GM18951 (cell line): ENCODE results near the gene PTPRE.

ENCODE experiments used
- POLR2A ChIP-seq: IDR thresholded peaks from 4 replicates; pipeline ENCODE4 v1.6.1; 2011; ENCODE audit warnings: mild to moderate bottlenecking; ENCODE audit not compliant: insufficient read length, insufficient read depth; ENCODE audit errors: extremely low read depth
- in situ Hi-C: fragments of 300-500 bp; cut with MboI; formaldehyde crosslinking; loops from one replicate; pipeline ENCODE4 v1.12.0; 2022; ENCODE audit warnings: low sequenced_read_pairs, mixed read lengths, inconsistent platforms; ENCODE audit not compliant: unreplicated experiment

PTPRE gene

GRCh38 chr10:127905001-127905847 lies 1.7 kb upstream of the PTPRE start:
- in situ Hi-C loops: no loop called here

GRCh38 chr10:127905848-127906261 lies 1.0 kb upstream of the PTPRE start:
- TF ChIP-seq POLR2A: no peak
- in situ Hi-C loops: no loop called here

More at GRCh38 chr10:127905001-127905847, 1.7 kb upstream of the PTPRE start:
- TF ChIP-seq POLR2A: no peak

GRCh38 chr10:127907411-127908105 lies 655 bp downstream of the PTPRE start:
- TF ChIP-seq POLR2A: no peak
- in situ Hi-C loops: no loop called here

- in situ Hi-C loops: no loop called here
- no peak for TF ChIP-seq POLR2A
Measured at GRCh38 chr10:127908106-127908958, 1.4 kb downstream of the PTPRE start.

GRCh38 chr10:127908959-127909267 lies 2.0 kb downstream of the PTPRE start:
- no peak for TF ChIP-seq POLR2A
- in situ Hi-C loops: no loop called here

- in situ Hi-C loops: no loop called here
- TF ChIP-seq POLR2A: no peak
Measured at GRCh38 chr10:127909716-127910463, 3.0 kb downstream of the PTPRE start.

- in situ Hi-C loops: no loop called here
Measured at GRCh38 chr10:127910464-127910770, 3.5 kb downstream of the PTPRE start.

GRCh38 chr10:127911218-127911866 lies 4.4 kb downstream of the PTPRE start:
- in situ Hi-C loops: no loop called here

More at GRCh38 chr10:127910464-127910770, 3.5 kb downstream of the PTPRE start:
- no peak for TF ChIP-seq POLR2A

GRCh38 chr10:127911867-127912257 lies 5.0 kb downstream of the PTPRE start:
- TF ChIP-seq POLR2A: no peak
- in situ Hi-C loops: no loop called here

More at GRCh38 chr10:127911218-127911866, 4.4 kb downstream of the PTPRE start:
- TF ChIP-seq POLR2A: no peak

GRCh38 chr10:127912607-127913367 lies 5.9 kb downstream of the PTPRE start:
- in situ Hi-C loops: no loop called here
- TF ChIP-seq POLR2A: no peak

GRCh38 chr10:127913368-127913759 lies 6.5 kb downstream of the PTPRE start:
- in situ Hi-C loops: no loop called here
- no peak for TF ChIP-seq POLR2A

GRCh38 chr10:127915324-127915723 lies 8.4 kb downstream of the PTPRE start:
- in situ Hi-C loops: no loop called here
- TF ChIP-seq POLR2A: no peak
